K562 treated with DMSO at 1 percent for 24 hours (cell line): ENCODE measurements around the gene SPINK13. TPM values are rescaled to one million over a fixed set of nuclear protein-coding genes. Genes with fewer than 3 reads are reported as not detected.

Source experiments
- total RNA-seq: library from RNA; unstranded; fragments of 300-600 nt; gene quantifications from 2 replicates; pipeline ENCODE4 v1.2.3, GENCODE V29; 2022; ENCODE audit warnings: low read depth; ENCODE audit not compliant: insufficient read depth

The SPINK13 gene, protein sequence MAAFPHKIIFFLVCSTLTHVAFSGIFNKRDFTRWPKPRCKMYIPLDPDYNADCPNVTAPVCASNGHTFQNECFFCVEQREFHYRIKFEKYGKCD
- not detected in 2 replicates for total RNA-seq

DNA sequence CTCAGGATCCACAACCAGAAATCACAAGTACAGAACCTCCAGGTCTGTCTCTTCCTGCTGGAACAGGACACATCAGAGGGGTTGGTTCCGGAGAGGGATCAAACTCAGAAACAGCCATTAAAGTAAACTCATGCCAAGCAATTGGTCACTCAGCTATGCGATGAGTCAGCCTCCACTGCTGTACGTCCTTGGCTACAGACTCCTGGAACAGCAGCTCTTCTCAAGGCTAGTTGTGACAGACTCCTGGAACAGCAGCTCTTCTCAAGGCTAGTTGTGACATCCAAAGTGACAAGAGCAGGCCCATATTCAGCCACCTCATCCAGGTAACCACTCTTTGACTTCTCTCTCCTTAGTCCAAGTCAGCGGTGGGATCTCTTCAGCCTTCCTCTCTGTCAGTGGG, at the start of gene SPINK13:
TSS of gene SPINK13 (plus strand) at position 229 of the 400 bp plus-strand sequence. CDS start 1,279 bp downstream, outside the sequence.

DNA sequence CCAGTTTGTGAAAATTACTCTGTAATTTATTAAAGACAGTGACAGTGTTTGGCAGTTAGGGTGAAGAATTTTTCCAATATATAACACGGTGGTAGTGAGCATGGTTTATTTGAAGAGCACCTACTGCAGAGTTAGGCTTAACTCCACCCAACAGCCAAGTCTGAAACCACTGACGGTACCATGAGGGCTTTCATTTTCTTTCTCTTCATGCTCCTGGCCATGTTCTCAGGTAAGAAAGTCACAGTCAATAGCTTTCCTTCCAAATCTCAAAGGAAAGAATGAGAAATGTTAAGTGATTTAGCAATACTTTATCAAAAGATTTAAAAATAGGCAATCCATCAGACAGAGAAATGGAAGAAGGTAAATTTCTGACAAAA, 30.2 kb upstream of the SPINK13 start, which contains the start of gene MARCOL:
TSS of gene MARCOL (plus strand) at position 108 of the 377 bp plus-strand sequence. CDS start at position 181, 73 bp downstream.

GRCh38 chr5:148312153-148312552, 43.6 kb downstream of the SPINK13 start, which contains the start of gene SPINK7:
Gene SPINK7 (plus strand): TSS chr5:148312423. CDS start chr5:148312484, 61 bp downstream.

DNA sequence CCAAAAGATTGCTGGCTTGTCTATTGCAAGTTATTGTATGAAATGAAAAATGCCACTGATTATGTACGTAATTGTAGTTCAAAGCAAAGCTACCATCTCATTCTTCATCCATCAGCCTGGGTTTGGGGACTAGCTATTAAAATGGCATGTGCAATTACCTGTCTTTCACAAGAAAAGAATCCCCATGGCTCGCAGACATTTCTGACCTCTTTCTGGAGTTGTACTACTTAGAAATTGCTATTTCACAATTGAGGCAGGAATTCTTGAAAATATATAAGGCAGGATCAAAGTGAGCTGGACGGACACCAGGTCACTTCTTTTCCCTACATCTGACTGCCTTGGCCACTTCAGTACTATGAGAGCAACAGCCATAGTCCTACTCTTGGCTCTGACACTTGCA, 66.7 kb downstream of the SPINK13 start, which contains the start of gene SPINK9:
TSS of gene SPINK9 (plus strand) at position 301 of the 400 bp plus-strand sequence. CDS start at position 356, 55 bp downstream.

Other genes starting within 250 kb of the SPINK13 start
- 0.52 and 0.76 TPM in 2 replicates for gene SPINK5, start 204.8 kb upstream of the SPINK13 start, total RNA-seq
- gene SPINK14, start 100.2 kb upstream of the SPINK13 start, total RNA-seq: not detected in 2 replicates
- gene SPINK6, start 65.8 kb upstream of the SPINK13 start, total RNA-seq: not detected in 2 replicates
- not detected in 2 replicates for gene MARCOL, start 30.3 kb upstream of the SPINK13 start, total RNA-seq
- gene SPINK7, start 43.6 kb downstream of the SPINK13 start, total RNA-seq: not detected in 2 replicates
- not detected in 2 replicates for gene SPINK9, start 66.8 kb downstream of the SPINK13 start, total RNA-seq
- 17.7 and 19.7 TPM in 2 replicates for gene FBXO38, start 115.2 kb downstream of the SPINK13 start, total RNA-seq